Adipocyte (in vitro differentiated cells): ENCODE data around the gene COTL1.

ENCODE experiments used
- DNase-seq: peaks from one replicate; pipeline ENCODE4 v3.0.0-alpha.2; 2015; ENCODE audit warnings: low read depth
- H3K27me3 ChIP-seq: replicated peaks from 2 replicates; pipeline ENCODE4 v1.7.0; 2013; ENCODE audit warnings: mild to moderate bottlenecking, low read length, moderate library complexity; ENCODE audit not compliant: control insufficient read depth, insufficient read depth
- H3K36me3 ChIP-seq: 2 replicates; pipeline ENCODE4 v1.7.0; 2013; ENCODE audit warnings: low read length, mild to moderate bottlenecking, moderate library complexity; ENCODE audit not compliant: control insufficient read depth, insufficient read depth, severe bottlenecking
- H3K4me1 ChIP-seq: 2 replicates; pipeline ENCODE4 v1.7.0; 2013; ENCODE audit warnings: mild to moderate bottlenecking, low read length, moderate library complexity; ENCODE audit not compliant: control insufficient read depth, insufficient read depth
- H3K4me3 ChIP-seq: 2 replicates; pipeline ENCODE4 v1.7.0; 2013; ENCODE audit warnings: mild to moderate bottlenecking, low read length, moderate library complexity
- H3K9ac ChIP-seq: 2 replicates; pipeline ENCODE4 v1.7.0; 2013; ENCODE audit warnings: mild to moderate bottlenecking, low read length, moderate library complexity
- H3K9me3 ChIP-seq: 2 replicates; pipeline ENCODE4 v1.7.0; 2013; ENCODE audit warnings: mild to moderate bottlenecking, low read length, moderate library complexity; ENCODE audit not compliant: control insufficient read depth

Gene COTL1

DNA sequence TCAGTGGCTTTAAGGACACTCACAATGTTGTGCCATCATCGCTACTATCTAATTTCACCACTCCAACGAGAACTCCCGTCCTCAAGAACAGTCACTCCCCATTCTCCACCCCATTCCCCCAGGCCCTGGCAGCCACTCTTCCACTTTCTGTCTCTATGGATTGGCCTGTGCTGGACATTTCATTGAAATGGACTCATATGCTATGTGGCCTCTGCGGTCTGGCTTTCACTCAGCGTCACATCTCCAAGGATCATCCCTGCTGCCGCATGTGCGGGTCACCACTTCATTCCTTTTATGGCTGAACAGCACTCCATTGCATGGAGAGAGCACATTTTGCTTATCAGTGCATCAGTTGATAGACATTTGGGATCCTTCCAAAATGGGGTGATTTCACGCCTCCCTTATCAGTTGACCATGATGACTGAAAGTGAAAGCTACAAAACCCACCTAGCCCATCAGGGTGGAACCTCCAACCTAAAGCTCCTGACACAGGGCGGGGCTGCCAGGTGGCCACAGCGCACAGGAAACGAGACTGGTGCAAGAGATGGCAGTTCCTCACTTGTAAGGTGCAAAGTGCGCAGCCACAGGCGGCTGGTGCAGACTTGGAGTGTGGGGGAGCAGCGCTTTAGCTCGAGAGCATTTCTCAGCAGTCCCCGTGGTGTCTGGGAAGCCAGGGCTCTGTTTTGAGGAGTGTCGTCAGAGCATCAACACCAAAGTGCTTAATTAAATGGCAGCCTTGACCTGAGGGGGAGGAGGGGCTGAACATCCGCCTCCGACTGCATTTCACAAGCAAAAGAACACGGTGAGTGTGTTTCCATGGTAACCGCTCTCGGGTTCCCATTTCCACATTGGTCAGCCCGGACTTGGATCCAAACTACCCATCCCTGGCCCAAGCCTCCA is 23.8 kb downstream of the COTL1 start:
- H3K9me3 ChIP-seq = no peaks in the 10 kb centered on the region
- no peak for DNase-seq
- H3K36me3 ChIP-seq = peaks cover 18% of the 10 kb centered on the region
- no peaks in the 10 kb centered on the region for H3K27me3 ChIP-seq
- no peak overlapping the region for H3K4me3 ChIP-seq
- no peak overlapping the region for H3K9ac ChIP-seq
- H3K4me1 ChIP-seq = peaks cover 1% of the 10 kb centered on the region

DNA sequence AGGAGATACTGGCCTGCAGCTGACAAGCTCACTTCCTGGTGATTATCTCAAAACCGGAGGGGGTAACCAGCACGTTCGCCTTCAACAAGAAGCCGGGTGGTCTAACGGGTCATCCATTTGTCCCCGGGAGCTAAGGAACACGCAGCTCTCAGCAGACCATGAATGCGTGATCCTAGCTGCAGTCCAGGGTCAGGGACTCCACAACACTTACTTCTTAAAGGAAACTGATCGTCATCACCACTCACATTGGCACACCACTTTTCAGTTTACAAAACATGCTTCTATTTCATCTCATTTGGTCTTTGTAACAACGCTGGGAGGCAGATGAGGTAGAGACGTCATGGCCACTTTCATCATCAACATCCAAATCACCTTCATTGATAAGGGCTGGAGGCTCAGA is 25.2 kb downstream of the COTL1 start:
- Histone ChIP-seq H3K4me3 (no peak overlapping the region), H3K27me3 (no peaks in the 10 kb centered on the region), H3K9ac (no peak overlapping the region), H3K9me3 (no peaks in the 10 kb centered on the region), H3K36me3 (peaks cover 27% of the 10 kb centered on the region), H3K4me1 (no peaks in the 10 kb centered on the region)
- DNase-seq = no peak

DNA sequence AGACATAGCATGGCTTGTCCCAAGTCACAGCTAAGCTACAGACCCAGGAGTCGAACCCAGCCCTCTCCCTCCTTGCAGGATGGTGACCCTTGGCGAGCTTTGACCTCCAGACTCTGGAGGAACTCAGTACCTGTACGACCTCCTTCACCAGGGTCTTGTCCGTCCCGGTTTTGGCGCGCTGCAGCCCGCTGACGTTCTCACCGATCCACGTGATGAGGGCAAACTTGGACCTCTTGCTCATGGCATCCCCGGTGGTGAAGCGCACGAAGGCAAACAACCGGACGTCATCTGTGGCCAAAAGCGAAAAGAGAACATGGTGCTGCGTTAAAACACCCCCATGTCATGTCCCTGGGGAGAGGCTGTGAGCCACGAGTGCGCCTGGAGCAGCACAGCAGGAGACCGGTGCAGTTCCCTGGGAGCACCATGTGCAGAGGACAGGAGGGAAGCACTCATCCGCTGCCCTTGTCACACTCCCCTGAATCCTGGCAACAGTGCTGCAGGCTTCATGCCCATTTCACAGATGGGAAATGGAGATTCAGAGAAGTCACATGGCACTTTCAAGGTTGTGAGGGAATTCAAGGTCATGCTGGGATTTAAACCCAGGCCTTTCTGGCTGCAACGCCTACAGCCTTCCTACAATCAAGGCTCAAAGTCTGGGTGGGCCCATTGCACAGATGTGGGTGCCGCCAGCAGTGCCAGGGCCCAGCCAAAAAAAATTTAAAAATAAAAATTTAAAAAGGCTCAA is 27.7 kb downstream of the COTL1 start:
- no peaks in the 10 kb centered on the region for H3K27me3 ChIP-seq
- peaks cover 33% of the 10 kb centered on the region for H3K36me3 ChIP-seq
- H3K4me1 ChIP-seq = no peaks in the 10 kb centered on the region
- H3K9me3 ChIP-seq = no peaks in the 10 kb centered on the region
- no peak overlapping the region for H3K4me3 ChIP-seq
- DNase-seq = no peak
- no peak overlapping the region for H3K9ac ChIP-seq

DNA sequence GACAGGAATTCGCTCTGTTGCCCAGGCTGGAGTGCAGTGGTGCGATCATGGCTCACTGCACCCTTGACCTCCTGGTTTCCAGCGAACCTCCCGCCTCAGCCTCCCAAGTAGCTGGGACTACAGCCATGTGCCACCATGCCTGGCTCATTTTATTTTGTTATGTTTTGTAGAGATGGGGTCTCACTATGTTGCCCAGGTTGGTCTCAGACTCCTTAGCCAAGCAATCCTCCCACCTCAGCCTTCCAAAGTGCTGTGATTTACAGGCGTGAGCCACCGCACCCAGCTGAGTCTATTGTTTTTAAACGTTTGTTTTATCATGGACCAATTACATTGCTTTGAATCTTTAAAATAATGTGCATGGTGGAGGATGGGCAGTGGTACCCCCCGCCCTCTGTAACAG is 28.9 kb downstream of the COTL1 start:
- H3K9ac ChIP-seq = no peak overlapping the region
- no peaks in the 10 kb centered on the region for H3K27me3 ChIP-seq
- H3K4me3 ChIP-seq = no peak overlapping the region
- no peak for DNase-seq
- H3K36me3 ChIP-seq = peaks cover 36% of the 10 kb centered on the region
- H3K4me1 ChIP-seq = no peaks in the 10 kb centered on the region
- no peaks in the 10 kb centered on the region for H3K9me3 ChIP-seq

DNA sequence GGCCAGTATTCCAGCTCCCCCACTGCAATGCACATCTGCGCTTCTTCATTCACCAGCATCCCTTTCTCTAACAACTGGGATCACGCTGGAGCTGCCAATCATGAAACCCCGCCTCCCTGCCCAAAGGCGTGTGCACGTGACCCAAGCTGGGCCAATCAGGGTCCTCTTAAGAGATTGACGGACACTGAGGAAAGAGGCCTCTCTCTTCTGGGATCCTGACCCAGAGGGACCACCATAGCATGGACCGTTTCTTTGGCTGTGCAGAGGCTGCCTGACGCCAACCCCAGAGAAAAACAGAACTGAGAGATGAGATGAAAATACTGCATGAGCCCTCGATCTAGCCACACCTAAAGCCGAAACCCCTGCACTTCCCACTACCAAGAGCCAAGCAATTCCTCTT is 32.0 kb downstream of the COTL1 start:
- Histone ChIP-seq H3K27me3 (no peaks in the 10 kb centered on the region), H3K9ac (no peak overlapping the region), H3K9me3 (no peaks in the 10 kb centered on the region), H3K36me3 (peaks cover 39% of the 10 kb centered on the region), H3K4me3 (no peak overlapping the region), H3K4me1 (peaks cover 8% of the 10 kb centered on the region)
- DNase-seq = no peak

DNA sequence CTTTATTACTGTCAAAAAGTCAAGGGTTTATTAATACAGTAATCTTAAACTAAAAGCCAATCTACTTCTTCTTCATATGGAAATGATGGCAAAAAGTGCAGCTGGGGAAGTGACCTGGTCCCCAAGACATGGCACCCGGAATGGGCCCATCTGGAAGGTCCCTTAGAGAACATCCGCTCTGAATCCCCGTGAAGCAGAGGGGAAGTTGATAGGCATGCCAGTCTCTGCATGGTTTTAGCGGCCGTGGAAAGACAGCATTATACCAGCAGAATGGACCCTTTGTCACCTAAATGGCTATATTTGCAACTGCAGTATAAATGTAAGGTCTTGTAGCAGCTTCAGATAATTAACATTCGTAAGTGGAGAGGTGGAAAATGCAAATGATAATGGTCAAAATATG is 32.4 kb downstream of the COTL1 start:
- no peak for DNase-seq
- H3K9ac ChIP-seq = no peak overlapping the region
- peaks cover 39% of the 10 kb centered on the region for H3K36me3 ChIP-seq
- no peaks in the 10 kb centered on the region for H3K9me3 ChIP-seq
- peaks cover 8% of the 10 kb centered on the region for H3K4me1 ChIP-seq
- H3K4me3 ChIP-seq = no peak overlapping the region
- H3K27me3 ChIP-seq = no peaks in the 10 kb centered on the region

DNA sequence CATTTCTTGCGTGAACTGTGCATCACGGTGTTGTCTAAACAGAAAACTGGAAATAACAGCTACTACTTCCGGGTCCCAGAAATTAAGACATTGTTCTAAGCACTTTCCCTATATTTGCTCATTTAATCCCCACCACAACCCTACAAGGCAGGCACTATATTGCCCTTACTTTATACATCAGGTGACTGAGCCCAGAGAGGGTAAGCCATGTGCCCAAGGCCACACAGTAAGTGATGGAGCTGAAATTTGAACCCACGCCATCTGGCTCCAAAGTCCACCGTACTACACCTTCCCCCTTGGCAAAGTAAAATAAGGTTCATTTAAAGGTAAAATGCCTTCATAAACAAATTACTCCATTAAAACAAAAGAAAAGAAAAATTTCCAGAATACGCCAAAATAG is 33.2 kb downstream of the COTL1 start:
- no peak for DNase-seq
- H3K36me3 ChIP-seq = peaks cover 35% of the 10 kb centered on the region
- peaks cover 8% of the 10 kb centered on the region for H3K4me1 ChIP-seq

DNA sequence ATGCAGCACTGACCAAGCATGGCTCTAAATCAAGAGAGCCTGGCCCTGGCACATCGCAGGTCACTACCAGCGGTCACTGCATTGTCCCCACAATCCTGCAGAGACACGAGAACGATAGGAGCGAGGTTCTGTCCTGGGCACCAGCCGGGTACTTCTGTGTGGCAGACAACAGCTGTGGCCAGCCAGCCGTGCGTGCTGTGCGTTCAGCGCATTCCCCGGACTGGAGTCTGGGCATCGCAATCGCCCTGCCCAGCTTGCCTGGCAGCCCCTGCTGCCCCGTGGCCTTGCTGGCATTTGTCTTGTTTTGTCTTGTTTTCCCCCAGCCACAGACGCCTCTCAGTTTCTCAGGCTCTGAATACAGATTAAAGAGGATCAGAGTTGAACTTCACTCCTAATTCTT is 33.9 kb downstream of the COTL1 start:
- no peak overlapping the region for H3K9ac ChIP-seq
- DNase-seq = no peak
- H3K4me3 ChIP-seq = no peak overlapping the region
- peaks cover 8% of the 10 kb centered on the region for H3K4me1 ChIP-seq
- H3K36me3 ChIP-seq = peaks cover 32% of the 10 kb centered on the region
- H3K27me3 ChIP-seq = no peaks in the 10 kb centered on the region
- no peaks in the 10 kb centered on the region for H3K9me3 ChIP-seq

More for the DNA sequence above, 33.2 kb downstream of the COTL1 start:
- Histone ChIP-seq H3K9ac (no peak overlapping the region), H3K9me3 (no peaks in the 10 kb centered on the region), H3K4me3 (no peak overlapping the region), H3K27me3 (no peaks in the 10 kb centered on the region)

DNA sequence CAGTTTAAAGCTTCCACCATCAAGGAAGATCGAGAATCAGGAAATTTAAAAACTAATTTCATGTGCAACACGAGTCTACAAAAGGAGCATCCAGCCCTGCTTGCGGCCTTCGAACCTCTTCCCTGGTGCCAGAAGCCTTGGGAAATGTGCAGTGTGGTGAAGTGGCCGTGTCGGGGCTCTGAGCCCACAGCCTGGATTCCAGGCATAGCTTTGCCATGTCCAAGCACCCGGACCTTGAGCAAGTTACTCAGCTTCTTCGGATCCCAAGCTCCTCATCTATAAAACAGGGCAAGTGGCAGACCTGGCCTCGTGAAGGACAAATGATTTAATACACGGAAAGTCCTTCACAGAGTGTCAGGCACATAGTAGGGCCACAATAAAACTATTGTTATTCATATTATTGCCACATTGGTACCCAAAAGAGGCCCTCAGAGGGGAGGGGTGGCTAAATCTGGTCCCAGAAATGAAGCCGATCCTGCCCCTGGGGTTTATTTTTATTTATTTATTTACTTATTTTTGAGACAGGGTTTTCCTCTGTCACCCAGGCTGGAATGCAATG is 34.8 kb downstream of the COTL1 start:
- no peak overlapping the region for H3K9ac ChIP-seq
- H3K27me3 ChIP-seq = no peaks in the 10 kb centered on the region
- no peak overlapping the region for H3K4me3 ChIP-seq
- DNase-seq = peak; percentile 69
- H3K4me1 ChIP-seq = peaks cover 8% of the 10 kb centered on the region
- no peaks in the 10 kb centered on the region for H3K9me3 ChIP-seq
- peaks cover 24% of the 10 kb centered on the region for H3K36me3 ChIP-seq

DNA sequence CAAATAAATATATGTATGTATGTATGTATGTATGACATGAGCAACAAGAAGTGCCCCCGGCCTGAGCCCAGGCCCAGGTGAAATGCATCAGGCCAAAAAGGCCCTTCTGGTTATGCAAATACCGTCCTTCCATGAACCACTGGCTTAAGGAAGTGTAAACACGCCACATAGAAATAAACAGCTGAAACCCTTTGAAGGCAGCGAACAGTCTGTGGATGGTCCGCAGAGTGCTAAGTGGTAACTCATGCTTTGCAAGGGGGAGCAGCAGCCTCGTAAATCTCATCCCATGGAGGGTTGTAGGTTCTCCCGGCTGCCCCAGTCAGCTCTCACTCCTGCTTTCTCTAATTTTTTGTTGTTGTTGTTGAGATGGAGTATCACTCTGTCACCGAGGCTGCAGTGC is 36.7 kb downstream of the COTL1 start:
- Histone ChIP-seq H3K27me3 (no peaks in the 10 kb centered on the region), H3K9ac (no peak overlapping the region), H3K4me3 (no peak overlapping the region), H3K9me3 (no peaks in the 10 kb centered on the region), H3K4me1 (peaks cover 8% of the 10 kb centered on the region), H3K36me3 (peaks cover 16% of the 10 kb centered on the region)
- DNase-seq = no peak

DNA sequence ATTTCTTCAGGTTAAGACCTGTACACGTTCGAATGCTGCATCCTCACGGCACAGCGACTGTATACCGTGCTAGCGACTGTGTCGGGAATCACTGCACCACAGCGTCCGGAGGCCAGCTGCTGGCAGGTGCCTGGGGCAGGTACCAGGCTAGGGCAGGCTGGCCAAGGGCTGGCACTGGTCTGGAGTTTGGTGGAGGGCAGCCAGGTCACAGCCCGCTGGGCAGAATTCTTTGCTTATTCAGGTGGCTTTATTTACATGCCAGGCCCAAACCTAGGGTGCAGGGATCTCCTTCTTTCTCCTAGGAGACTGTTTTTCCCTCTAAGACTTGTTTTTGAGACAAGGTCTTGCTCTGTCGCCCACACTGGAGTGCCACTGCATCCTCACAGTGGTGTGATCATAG is 37.9 kb downstream of the COTL1 start:
- H3K4me1 ChIP-seq = peaks cover 8% of the 10 kb centered on the region
- no peak for DNase-seq
- H3K9ac ChIP-seq = no peak overlapping the region
- H3K9me3 ChIP-seq = no peaks in the 10 kb centered on the region
- H3K36me3 ChIP-seq = peaks cover 9% of the 10 kb centered on the region
- no peak overlapping the region for H3K4me3 ChIP-seq
- no peaks in the 10 kb centered on the region for H3K27me3 ChIP-seq
